Astrocyte (in vitro differentiated cells and primary cell): ENCODE data around the gene SPTBN5. TPM values are rescaled to one million over a fixed set of nuclear protein-coding genes. Genes with fewer than 3 reads are reported as not detected.

Source experiments
- DNase-seq: peaks from one replicate; pipeline ENCODE4 v3.0.0-alpha.2; 2010; ENCODE audit warnings: low read depth
- FAIRE-seq: peaks from 2 replicates; lab custom pipeline; 2011; peaks lifted over from hg19 to GRCh38; lab: Jason Lieb, UNC
- H2AFZ ChIP-seq: 2 replicates; pipeline ENCODE4 v1.6.0; 2012; ENCODE audit warnings: low read depth, low read length, inconsistent platforms
- H3K27ac ChIP-seq: 2 replicates; pipeline ENCODE4 v1.5.1; 2011; ENCODE audit warnings: low read depth, low read length, inconsistent platforms
- H3K27me3 ChIP-seq: 2 replicates; pipeline ENCODE4 v1.6.0; 2011; ENCODE audit warnings: low read length, inconsistent platforms; ENCODE audit not compliant: insufficient read depth
- H3K36me3 ChIP-seq: 2 replicates; pipeline ENCODE4 v1.5.1; 2011; ENCODE audit warnings: low read length, inconsistent platforms; ENCODE audit not compliant: insufficient read depth
- H3K4me1 ChIP-seq: 2 replicates; pipeline ENCODE4 v1.5.1; 2011; ENCODE audit warnings: low read length, inconsistent platforms; ENCODE audit not compliant: insufficient read depth
- H3K4me2 ChIP-seq: 2 replicates; pipeline ENCODE4 v1.6.0; 2012; ENCODE audit warnings: low read length, inconsistent platforms
- H3K4me3 ChIP-seq: 2 replicates; pipeline ENCODE4 v1.5.1; 2011; ENCODE audit warnings: low read depth, mild to moderate bottlenecking, low read length, inconsistent platforms; ENCODE audit not compliant: insufficient read depth
- H3K79me2 ChIP-seq: 2 replicates; pipeline ENCODE4 v1.6.0; 2012; ENCODE audit warnings: mild to moderate bottlenecking, low read length, inconsistent platforms; ENCODE audit not compliant: insufficient read depth
- H3K9ac ChIP-seq: 2 replicates; pipeline ENCODE4 v1.6.0; 2012; ENCODE audit warnings: mild to moderate bottlenecking, low read length, inconsistent platforms
- H3K9me3 ChIP-seq: 2 replicates; pipeline ENCODE4 v1.5.1; 2012; ENCODE audit warnings: low read depth, mild to moderate bottlenecking, low read length, inconsistent platforms; ENCODE audit not compliant: insufficient read depth
- H4K20me1 ChIP-seq: 2 replicates; pipeline ENCODE4 v1.6.0; 2012; ENCODE audit warnings: low read length, inconsistent platforms; ENCODE audit not compliant: insufficient read depth
- H3K27ac Mint-ChIP-seq: one replicate; pipeline ENCODE4 v1.8.0; 2021; ENCODE audit warnings: mild to moderate bottlenecking, mixed read lengths; ENCODE audit not compliant: unreplicated experiment
- H3K27me3 Mint-ChIP-seq: one replicate; pipeline ENCODE4 v1.8.0; 2021; ENCODE audit warnings: low read depth, mixed read lengths; ENCODE audit not compliant: unreplicated experiment
- H3K36me3 Mint-ChIP-seq: one replicate; pipeline ENCODE4 v1.8.0; 2021; ENCODE audit warnings: low read depth, mixed read lengths; ENCODE audit not compliant: unreplicated experiment
- H3K4me1 Mint-ChIP-seq: one replicate; pipeline ENCODE4 v1.8.0; 2021; ENCODE audit warnings: low read depth, mixed read lengths; ENCODE audit not compliant: unreplicated experiment
- H3K4me3 Mint-ChIP-seq: one replicate; pipeline ENCODE4 v1.8.0; 2021; ENCODE audit warnings: mild to moderate bottlenecking, moderate library complexity, mixed read lengths; ENCODE audit not compliant: unreplicated experiment
- H3K9me3 Mint-ChIP-seq: one replicate; pipeline ENCODE4 v1.8.0; 2021; ENCODE audit warnings: mild to moderate bottlenecking, mixed read lengths; ENCODE audit not compliant: unreplicated experiment
- EZH2 ChIP-seq: IDR thresholded peaks from 2 replicates; pipeline ENCODE4 v1.6.1; 2012; ENCODE audit warnings: mild to moderate bottlenecking, low read length, inconsistent platforms; ENCODE audit not compliant: insufficient read depth
- total RNA-seq: library from RNA; stranded (reverse); gene quantifications from 2 replicates; pipeline ENCODE4 v1.2.1, GENCODE V29; 2021
- TF ChIP-seq, protein P1 (sequence below): IDR thresholded peaks from 2 replicates; pipeline ENCODE4 v1.5.1; 2011; ENCODE audit warnings: low read depth, mild to moderate bottlenecking, inconsistent platforms, low read length, moderate library complexity; ENCODE audit not compliant: insufficient read depth

Gene SPTBN5
- total RNA-seq, 1 donor from 2014 or later: 5.3 TPM

DNA sequence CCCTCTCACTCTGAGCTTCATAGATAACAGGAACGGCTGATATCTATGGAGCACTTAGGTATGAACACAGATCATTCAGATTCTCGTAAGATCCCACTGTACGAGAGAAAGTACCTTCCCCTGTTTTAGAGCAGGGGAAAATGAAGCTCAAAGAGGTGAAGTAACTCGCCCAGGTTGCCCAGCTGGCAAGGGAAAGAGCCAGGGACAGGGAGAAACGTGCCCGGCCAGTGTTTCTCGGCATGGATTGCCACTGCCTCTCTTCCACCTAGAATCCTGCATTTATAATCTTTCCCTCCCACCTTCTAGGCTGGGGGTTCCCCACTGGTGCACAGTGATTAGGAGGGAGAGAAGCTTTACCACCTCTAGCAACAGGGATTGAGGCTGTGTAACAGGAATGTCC lies 39.5 kb upstream of the SPTBN5 start:
- peaks cover 4% of the 10 kb centered on the region for H3K36me3 ChIP-seq
- H3K27ac ChIP-seq: peak overlapping the region; percentile 11
- H4K20me1 ChIP-seq: peaks cover 5% of the 10 kb centered on the region
- peaks cover 68% of the 10 kb centered on the region for H3K4me1 Mint-ChIP-seq
- no peak for FAIRE-seq
- H3K4me1 ChIP-seq: peaks cover 61% of the 10 kb centered on the region
- H2AFZ ChIP-seq: no peak overlapping the region
- peaks cover 27% of the 10 kb centered on the region for H3K79me2 ChIP-seq
- no peaks in the 10 kb centered on the region for H3K9me3 ChIP-seq
- peaks cover 21% of the 10 kb centered on the region for H3K36me3 Mint-ChIP-seq
- peak overlapping the region; percentile 42 for H3K9ac ChIP-seq
- H3K4me2 ChIP-seq: peak overlapping the region; percentile 26
- H3K4me3 Mint-ChIP-seq: no peak overlapping the region
- no peaks in the 10 kb centered on the region for H3K27me3 ChIP-seq
- peak overlapping the region; percentile 47 for H3K27ac Mint-ChIP-seq
- no peak for DNase-seq
- no peaks in the 10 kb centered on the region for H3K27me3 Mint-ChIP-seq
- H3K4me3 ChIP-seq: no peak overlapping the region
- TF ChIP-seq EZH2: no peak
- TF ChIP-seq, protein P1, sequence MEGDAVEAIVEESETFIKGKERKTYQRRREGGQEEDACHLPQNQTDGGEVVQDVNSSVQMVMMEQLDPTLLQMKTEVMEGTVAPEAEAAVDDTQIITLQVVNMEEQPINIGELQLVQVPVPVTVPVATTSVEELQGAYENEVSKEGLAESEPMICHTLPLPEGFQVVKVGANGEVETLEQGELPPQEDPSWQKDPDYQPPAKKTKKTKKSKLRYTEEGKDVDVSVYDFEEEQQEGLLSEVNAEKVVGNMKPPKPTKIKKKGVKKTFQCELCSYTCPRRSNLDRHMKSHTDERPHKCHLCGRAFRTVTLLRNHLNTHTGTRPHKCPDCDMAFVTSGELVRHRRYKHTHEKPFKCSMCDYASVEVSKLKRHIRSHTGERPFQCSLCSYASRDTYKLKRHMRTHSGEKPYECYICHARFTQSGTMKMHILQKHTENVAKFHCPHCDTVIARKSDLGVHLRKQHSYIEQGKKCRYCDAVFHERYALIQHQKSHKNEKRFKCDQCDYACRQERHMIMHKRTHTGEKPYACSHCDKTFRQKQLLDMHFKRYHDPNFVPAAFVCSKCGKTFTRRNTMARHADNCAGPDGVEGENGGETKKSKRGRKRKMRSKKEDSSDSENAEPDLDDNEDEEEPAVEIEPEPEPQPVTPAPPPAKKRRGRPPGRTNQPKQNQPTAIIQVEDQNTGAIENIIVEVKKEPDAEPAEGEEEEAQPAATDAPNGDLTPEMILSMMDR: no peak
- no peaks in the 10 kb centered on the region for H3K9me3 Mint-ChIP-seq

DNA sequence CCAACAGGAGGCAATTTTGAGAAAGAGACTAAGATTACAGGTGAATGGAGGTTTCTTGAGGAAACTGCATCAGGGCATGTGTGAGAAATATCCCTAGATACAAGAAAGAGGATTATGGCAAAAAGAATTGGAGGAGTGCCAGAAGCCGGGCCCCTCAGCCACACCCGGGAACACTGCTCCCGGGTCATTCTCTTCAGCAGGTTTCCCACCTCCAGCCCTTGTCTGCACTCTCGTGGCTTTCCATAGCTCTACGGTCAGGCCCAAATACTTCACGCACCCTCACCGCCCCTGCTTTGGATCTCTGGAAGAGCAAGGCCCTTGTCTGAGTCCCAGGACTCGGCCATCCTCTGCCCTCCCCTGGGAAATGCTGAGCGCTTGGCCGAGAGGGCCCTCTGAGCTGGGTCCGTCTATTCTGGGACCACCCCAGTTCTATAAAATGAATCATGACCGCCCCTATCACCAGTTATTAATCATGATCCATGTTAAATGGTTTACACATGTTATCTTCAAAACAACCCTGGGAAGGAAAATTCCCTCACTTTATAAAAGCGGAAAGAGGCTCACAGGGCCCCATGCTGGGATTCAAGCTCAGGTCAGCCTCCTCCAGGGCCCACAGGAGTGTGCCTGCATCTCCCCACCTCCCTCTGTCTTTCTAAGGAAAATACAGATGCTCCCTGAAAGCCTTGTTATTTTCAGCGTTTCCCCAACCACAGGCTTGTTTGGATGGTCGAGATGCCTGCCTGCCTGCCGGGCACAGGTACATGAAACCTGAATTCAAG lies 38.8 kb upstream of the SPTBN5 start:
- FAIRE-seq: no peak
- Histone ChIP-seq H3K4me1 (peaks cover 61% of the 10 kb centered on the region), H2AFZ (no peak overlapping the region), H3K36me3 (no peaks in the 10 kb centered on the region), H3K9ac (peak overlapping the region; percentile 42), H3K4me2 (peak overlapping the region; percentile 26), H3K79me2 (peaks cover 27% of the 10 kb centered on the region), H3K27me3 (no peaks in the 10 kb centered on the region), H3K27ac (peak overlapping the region; percentile 11), H4K20me1 (peaks cover 7% of the 10 kb centered on the region), H3K9me3 (no peaks in the 10 kb centered on the region), H3K4me3 (no peak overlapping the region)
- no peak overlapping the region for H3K4me3 Mint-ChIP-seq
- H3K9me3 Mint-ChIP-seq: no peaks in the 10 kb centered on the region
- H3K27ac Mint-ChIP-seq: no peak overlapping the region
- no peak for DNase-seq
- TF ChIP-seq, protein P1: no peak
- TF ChIP-seq EZH2: no peak
- H3K27me3 Mint-ChIP-seq: no peaks in the 10 kb centered on the region
- peaks cover 24% of the 10 kb centered on the region for H3K36me3 Mint-ChIP-seq
- peaks cover 70% of the 10 kb centered on the region for H3K4me1 Mint-ChIP-seq

DNA sequence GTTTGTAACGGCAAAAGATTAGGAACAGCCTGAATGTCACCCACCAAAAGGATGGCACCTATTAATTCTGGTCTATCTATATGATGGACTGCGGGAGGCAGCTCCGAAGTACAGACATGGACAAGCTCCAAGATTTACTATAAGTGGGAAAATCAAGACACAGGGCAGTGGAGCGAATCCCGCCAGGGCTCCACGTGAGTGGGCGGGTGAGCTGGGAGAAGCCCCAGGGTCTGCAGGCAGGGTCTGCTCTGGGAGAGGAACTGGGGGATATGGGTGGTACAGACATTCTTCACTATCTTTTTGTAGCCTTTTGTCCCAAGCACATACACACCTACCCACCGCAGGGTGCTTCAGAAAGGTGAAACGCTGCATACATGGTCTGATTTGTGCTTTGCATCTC lies 38.2 kb upstream of the SPTBN5 start:
- H3K27ac Mint-ChIP-seq: no peak overlapping the region

More for the DNA sequence above, 38.2 kb upstream of the SPTBN5 start:
- Histone ChIP-seq H3K4me3 (no peak overlapping the region), H3K9ac (no peak overlapping the region), H2AFZ (no peak overlapping the region), H3K9me3 (no peaks in the 10 kb centered on the region), H3K4me1 (peaks cover 58% of the 10 kb centered on the region), H3K4me2 (no peak overlapping the region), H4K20me1 (peaks cover 10% of the 10 kb centered on the region), H3K79me2 (peaks cover 27% of the 10 kb centered on the region), H3K27me3 (no peaks in the 10 kb centered on the region), H3K36me3 (no peaks in the 10 kb centered on the region), H3K27ac (no peak overlapping the region)
- Mint-ChIP-seq H3K4me3 (no peak overlapping the region), H3K9me3 (no peaks in the 10 kb centered on the region), H3K4me1 (peaks cover 64% of the 10 kb centered on the region), H3K36me3 (peaks cover 19% of the 10 kb centered on the region), H3K27me3 (no peaks in the 10 kb centered on the region)
- DNase-seq (no peak), FAIRE-seq (no peak)
- TF ChIP-seq, protein P1: no peak
- no peak for TF ChIP-seq EZH2
